D721Med (cell line): Measurements from ENCODE around the gene ARSB.
"Not testable (repeated sequence)": the region's sequence is repeated elsewhere in the genome, so short reads cannot be mapped to it uniquely, and the experiment has no call there.

Experiments used
- DNase-seq: peaks from one replicate; pipeline ENCODE4 v3.0.0; 2011; ENCODE audit warnings: low spot score; ENCODE audit not compliant: insufficient read length
- FAIRE-seq: peaks from 2 replicates; lab custom pipeline; 2011; peaks lifted over from hg19 to GRCh38; lab: Jason Lieb, UNC
- CTCF ChIP-seq: IDR thresholded peaks from 2 replicates; pipeline ENCODE4 v1.5.1; 2012; ENCODE audit warnings: mild to moderate bottlenecking, control low read depth; ENCODE audit not compliant: insufficient read depth; ENCODE audit errors: missing control alignments

Gene ARSB

DNA sequence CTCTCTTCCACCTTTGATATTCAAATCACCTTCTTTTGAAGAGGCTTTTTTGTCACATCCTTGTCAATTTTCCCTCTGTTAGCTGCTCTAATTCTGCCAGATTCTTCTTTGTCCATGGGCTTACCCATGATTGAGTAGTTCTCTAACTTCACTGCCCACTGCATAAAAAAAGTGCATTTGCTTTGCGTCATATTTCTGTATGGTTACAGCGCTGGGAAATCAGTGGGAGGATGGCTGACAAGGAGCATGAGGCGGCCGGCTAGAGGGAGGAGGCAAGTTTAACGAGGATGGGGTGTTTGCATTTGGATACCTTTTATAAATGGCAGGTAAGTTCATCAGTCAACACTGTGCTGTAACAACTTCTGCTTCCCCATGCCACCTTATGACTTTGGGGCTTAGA lies 220.0 kb downstream of the ARSB start:
- DNase-seq (no peak), FAIRE-seq (no peak)
- TF ChIP-seq CTCF = no peak

DNA sequence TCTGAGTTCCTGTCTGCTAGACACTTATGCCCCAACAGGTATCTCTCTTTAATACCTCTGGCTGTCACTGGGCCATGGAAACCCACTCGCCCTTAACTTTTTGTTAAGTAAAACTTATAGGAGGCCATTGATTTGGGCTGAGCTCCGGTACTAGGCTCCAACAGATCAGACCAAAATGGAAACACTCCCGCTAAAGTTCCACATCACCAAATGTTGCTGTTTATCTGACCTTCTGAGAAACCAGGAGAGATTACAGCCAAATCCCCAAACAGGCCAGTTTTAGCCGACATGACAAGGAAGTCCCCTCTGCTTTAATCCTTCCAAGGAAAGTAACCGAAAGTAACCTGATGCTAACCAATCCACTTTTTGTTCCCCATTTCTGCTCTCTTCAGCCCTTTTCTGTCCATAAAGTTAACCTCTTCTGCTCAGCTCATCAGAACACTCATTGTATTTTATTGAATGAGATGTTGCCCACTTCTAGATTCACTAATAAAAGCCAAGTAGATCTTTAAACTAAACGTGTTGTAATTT lies 221.4 kb downstream of the ARSB start:
- DNase-seq = no peak
- no peak for FAIRE-seq
- TF ChIP-seq CTCF = no peak

DNA sequence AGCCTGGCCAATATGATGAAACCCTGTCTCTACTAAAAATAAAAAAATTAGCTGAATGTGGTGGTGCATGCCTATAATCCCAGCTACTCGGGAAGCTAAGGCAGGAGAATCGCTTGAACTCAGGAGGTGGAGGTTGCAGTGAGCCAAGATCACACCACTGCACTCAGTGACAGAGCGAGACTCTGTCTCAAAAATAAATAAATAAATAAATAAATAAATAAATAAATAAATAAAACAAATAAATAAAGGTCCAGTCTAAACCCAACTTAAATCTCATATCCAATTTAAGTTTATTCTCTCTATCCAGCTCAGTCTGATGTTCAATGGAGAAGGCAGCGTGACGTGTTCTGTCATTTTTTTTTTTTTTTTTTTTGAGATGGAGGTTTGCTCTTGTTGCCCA lies 222.4 kb downstream of the ARSB start:
- FAIRE-seq, DNase-seq: not testable (repeated sequence)

GRCh38 chr5:78761840-78762239 lies 223.3 kb downstream of the ARSB start:
- no peak for DNase-seq
- no peak for TF ChIP-seq CTCF
- no peak for FAIRE-seq

GRCh38 chr5:78760770-78761169 lies 224.3 kb downstream of the ARSB start:
- TF ChIP-seq CTCF = no peak
- FAIRE-seq = no peak
- no peak for DNase-seq

GRCh38 chr5:78760366-78760765 lies 224.7 kb downstream of the ARSB start:
- TF ChIP-seq CTCF = no peak
- DNase-seq (no peak), FAIRE-seq (no peak)

DNA sequence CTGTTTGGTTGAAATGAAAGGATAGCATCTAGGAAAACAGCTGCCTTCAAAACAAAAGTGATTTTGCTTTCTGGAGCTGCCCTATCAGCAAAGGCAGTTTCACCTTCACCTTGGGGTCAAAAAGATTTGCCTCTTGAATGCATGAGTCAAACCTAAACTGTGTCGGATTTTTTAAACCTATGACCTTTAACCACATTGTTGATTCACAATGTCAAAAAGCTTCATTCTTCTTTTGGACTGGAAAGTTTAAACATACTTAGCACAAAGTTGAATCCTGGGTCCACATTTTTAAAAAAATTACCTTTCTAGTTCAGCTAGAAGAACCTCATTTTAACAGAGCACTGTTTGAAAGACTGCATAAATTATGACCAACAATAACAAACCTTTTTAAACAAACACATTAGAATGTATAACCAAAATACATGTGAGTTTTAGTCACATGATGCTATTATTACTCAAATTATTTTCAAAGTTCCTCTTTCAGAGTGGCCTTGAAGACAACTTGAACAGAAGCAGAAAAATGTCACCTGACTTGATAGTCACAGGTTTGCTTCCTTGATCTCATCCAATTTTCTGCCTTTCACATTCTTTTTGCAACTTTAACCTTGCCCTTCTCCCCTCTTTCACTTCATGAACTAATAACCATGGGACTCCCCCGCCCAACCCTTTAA lies 226.8 kb downstream of the ARSB start:
- TF ChIP-seq CTCF = no peak
- DNase-seq (no peak), FAIRE-seq (no peak)
